CMK (cell line): Measurements from ENCODE around the gene PEPD.

ENCODE experiments used
- DNase-seq: peaks from one replicate; pipeline ENCODE4 v3.0.0-alpha.2; 2010; ENCODE audit warnings: low read depth

The PEPD gene

DNA sequence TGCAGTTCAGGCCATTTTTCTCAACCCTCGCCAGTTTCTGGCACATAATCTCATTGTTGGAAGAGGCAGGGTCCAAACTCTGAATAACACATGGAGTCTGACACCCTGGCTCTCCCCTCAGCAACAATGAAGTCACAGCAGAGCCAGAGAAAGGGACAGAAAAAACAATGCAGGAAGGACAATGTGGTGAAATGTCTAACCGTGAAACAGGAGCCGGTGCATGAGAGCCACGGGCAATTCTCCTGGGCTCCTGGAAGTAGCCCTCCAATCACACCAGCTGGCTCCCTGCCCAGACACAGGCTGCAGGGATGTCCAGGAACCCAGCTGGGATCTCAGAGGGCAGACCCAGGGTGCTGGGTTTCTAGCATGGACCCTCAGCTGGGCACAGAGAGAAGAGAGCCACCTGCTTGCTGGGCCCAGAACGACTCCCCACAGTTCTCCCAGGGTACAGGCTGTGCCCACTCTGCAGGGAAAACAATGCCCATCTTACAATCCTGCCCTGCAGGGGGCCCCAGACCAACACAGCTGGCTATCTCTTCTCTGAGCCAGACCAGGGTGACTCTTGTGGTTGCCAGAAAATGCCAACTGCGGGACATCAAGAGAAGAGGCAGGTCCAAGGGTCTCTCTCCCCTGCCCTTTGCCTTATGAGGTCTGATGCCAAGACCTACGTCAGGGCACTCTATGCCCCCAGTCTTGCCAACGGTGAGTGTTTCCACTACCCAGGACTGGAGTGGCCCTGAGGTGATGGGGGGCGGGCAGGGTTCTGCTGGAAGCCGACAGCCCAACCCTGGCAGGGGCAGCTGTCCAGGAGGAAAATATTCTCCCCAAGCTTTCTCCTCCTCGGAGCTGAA, 83.5 kb downstream of the PEPD start:
- no peak for DNase-seq

DNA sequence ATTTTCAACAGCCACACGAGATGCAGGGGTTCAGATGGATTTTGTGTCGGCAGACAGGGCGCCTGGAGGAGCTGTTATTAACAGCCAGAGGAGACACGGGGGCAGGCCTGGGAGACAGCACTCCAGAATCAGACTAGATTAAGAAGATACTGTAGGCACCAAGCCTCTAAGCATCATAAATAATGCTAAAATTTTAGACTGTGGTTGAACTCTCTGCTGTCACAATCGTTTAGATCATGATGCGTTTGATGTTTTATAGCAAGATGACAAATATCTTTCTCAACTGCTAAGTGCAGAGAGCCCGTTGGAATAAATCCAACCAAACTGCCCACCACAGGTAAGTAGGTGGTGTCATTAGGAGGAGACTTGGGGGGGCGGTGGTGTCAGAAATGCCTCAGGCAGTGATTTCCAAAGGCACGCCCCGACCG, 84.2 kb downstream of the PEPD start:
- no peak for DNase-seq

GRCh38 chr19:33436360-33437345, 84.9 kb downstream of the PEPD start:
- no peak for DNase-seq

DNA sequence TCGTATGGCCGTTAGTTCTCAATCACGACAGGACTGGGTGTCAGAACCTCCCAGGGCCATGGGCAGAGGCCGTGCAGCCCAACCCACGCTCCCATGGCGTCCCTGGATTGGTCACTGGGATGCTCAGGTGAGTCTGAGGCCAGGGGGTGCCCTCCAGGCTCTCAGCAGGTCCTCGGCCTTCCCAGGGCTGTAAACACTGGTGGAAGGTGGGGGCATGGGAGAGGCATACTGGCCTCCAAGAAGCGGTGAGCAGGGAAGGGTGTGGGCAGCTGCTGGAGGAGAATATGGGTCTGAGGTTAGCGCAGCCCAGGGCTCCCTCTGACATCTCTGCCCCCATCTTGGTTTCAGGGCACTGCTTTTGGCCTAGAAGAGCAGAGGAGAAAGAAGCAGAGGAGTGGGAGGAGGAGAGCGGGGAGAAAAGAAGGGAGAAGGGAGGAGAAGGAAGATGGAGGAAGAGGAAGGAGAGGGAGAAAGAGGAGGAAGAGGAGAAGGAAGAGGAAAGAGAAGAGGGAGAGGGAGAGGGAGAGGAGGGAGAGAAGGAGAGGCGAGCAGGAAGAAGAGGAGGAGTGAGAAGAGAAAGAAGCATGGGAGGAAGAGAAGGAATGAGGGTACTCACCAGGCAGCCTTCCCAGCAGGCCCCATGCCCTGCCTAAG, 85.8 kb downstream of the PEPD start:
- no peak for DNase-seq

DNA sequence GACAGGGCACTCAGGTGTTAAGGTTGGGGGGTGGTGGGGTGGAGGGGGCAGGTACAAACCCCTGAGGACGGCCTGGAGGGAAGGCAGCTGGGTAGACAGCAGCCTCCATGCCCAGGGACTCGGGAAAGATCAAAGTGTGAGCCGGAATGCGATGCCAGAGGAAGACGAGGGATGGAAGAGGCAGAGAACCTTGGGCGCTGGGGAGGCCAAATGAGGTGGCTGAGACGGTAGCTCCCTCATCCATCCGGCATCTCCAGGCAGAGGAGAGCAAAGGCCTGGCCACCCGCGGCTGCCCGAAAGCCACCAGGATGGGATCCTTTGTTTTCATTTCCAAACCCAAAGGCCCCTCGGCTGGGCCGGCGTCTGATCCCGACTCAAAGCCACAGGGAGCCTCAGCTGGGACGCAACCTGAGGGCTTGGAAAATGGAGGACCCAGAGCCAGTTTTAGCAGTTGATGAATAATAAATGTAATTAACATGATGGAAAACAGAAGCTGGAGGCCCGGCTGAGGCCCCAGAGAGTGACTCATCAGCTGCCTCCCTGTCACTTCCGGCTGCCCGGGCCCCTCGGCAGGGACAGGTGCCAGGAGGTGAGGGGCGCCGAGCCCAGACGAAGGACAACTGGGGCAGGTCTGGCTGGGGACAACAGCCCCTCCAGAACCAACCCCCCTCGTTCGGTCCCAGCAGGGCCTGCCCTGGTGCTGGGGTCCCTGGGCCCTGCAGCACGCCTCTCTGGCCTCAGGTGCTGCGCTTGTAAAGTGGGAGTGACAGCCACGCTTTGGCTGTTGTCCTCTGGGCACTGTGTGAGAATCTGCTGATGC, 86.5 kb downstream of the PEPD start:
- no peak for DNase-seq

- no peak for DNase-seq
Observed at GRCh38 chr19:33434069-33434885, 87.3 kb downstream of the PEPD start.

- no peak for DNase-seq
Observed at GRCh38 chr19:33432446-33433170, 89.0 kb downstream of the PEPD start.

GRCh38 chr19:33432015-33432414, 89.6 kb downstream of the PEPD start:
- DNase-seq, result no peak

DNA sequence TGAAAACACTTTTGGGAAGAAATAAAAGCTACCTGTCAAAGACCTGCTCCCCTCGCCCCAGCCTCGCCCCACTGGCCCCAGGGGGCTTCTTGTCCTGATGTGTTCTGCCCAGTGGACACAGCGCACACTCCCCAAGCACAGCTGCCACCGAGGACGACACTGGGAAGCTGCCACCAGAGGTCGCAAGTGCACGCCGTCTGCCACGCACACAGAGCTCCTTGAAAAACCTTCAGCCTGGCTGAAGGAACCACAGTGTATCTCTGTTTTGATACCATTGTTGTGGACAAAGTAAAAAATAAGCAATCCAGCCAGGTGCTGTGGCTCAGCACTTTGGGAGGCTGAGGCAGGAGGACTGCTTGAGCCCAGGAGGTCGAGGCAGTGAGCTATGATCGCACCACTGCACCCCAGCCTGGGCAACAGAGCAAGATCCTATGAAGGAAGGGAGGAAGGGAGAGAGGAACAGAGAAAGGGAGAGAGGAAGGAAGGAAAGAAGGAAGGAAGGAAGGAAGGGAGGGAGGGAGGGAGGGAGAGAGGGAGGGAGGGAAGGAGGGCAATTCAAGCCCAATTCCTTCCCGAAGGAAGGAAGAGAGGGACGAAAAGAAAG, 90.8 kb downstream of the PEPD start:
- DNase-seq, result no peak

GRCh38 chr19:33429891-33430673, 91.5 kb downstream of the PEPD start:
- DNase-seq, result no peak

DNA sequence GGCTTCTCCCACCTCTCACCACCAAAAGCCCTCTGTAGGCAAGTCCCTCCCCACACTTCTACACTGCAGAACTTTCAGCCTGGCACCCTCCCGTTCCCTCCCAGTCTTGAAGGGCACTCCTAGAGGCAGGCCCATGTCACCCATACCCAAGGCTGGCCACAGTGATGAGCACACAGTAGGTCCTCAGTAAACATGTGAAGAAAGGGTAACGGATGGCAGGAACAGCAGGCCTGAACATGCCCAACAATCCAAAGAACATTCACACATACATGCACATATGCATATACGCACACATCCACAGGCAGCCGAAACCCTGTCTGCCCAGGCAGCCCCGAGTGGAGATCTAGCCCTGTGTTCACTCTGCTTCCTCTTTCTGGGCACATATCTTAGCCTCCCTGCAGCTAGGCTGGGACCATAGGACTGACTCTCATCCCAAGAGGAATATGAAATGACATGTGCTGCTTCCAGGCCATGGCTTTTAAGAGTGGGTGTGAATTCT, 92.9 kb downstream of the PEPD start:
- no peak for DNase-seq

GRCh38 chr19:33427801-33428626, 93.6 kb downstream of the PEPD start:
- no peak for DNase-seq

DNA sequence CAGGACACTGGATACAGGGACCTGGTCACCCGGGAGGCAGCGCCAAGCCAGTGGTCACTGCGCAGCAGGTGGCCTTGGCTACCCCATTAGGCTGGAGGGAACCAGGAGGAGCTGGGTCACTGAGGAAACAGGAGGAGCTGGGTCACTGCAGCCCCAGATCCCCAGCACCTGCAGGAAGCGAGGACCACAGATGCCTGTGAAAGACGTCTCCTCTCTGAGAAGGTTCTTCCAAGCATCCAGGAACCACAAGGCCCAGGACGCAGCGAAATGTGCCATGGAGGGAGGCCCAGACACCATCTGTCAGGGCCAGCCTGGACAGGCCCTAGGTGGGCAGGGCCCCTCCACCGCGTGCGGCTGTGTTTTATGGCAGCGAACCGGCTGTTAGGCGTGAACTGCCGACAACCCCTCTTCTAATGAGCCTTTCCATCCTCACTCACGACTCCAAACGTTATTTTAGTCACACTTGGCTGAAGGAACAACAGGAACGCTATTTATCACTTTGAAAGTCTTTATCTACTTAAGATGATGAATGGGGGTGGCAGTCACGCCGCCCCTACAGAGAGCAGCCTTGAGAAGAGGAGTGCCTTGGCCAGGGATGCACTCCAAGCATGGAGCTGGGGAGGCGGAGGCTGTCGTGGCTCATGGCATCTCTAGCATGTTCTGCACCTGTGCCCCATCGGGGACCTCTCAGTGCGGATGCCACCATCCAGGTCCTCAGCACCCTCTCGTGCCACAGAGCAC, 94.8 kb downstream of the PEPD start:
- DNase-seq, result no peak

GRCh38 chr19:33424181-33424580, 97.4 kb downstream of the PEPD start:
- DNase-seq, result no peak

DNA sequence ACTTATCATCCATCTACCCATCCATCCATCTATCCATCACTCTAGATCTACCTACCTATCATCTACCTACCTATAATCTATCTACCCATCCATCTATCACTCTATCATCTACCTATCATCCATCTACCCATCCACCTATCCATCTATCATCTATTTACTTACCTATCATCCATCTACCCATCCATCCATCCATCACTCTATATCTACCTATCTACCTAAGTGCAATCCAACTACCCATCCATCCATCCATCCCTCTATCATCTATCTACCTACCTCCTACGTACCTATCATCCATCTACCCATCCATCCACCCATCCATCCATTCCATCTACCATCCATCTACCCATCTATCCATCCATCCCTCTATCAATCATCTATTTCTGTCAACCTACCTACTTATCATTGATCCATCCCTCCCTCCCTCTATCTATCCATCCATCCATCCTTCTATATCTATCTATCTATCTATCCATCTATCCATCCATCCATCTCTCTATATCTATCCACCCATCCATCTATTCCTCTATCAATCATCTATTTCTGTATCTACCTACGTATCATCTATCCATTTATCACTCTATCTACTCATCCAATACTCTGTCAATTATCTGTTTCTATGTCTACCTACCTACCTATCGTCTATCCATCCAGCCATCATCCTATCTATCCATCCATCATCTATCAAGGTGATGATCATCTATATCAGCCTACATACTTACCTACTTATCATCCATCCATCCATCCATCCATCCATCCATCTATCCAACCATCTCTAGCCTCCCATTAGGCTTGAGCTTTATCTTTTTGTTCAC, 99.0 kb downstream of the PEPD start:
- DNase-seq, result no peak

GRCh38 chr19:33421368-33421767, 100.2 kb downstream of the PEPD start:
- DNase-seq, result no peak
